K562 (cell line): Measurements from ENCODE around the gene CAMK2D.

ENCODE experiments used
- BHLHE40 ChIP-seq: IDR thresholded peaks from 2 replicates; pipeline ENCODE4 v1.6.1; 2011; ENCODE audit warnings: low read length, improper control_type of control experiment
- CGGBP1 ChIP-seq: fragments of 250-450 bp; sonication (Bioruptor Pico); IDR thresholded peaks from 2 replicates; pipeline ENCODE4 v1.9.0; 2021; ENCODE audit warnings: mild to moderate bottlenecking
- KLF6 ChIP-seq: fragments of 250-450 bp; sonication (Bioruptor Pico); IDR thresholded peaks from 2 replicates; pipeline ENCODE4 v1.4.0; 2020; ENCODE audit warnings: mild to moderate bottlenecking, moderate library complexity, borderline replicate concordance
- ZFP36 ChIP-seq: fragments of 150-350 bp; IDR thresholded peaks from 2 replicates; pipeline ENCODE4 v1.6.1; 2018; ENCODE audit warnings: low read length, low read depth; ENCODE audit not compliant: partially characterized antibody

GRCh38 chr4:113531572-113531971 lies 230.0 kb downstream of the CAMK2D start:
- no peak for TF ChIP-seq KLF6 (CRISPR knock-in tag)
- no peak for TF ChIP-seq CGGBP1 (CRISPR knock-in tag)
- no peak for TF ChIP-seq BHLHE40
- TF ChIP-seq ZFP36 = no peak
